DMS114 treated with DMSO at 0.1 percent for 48 hours (cell line): ENCODE measurements around the gene MICA.
"Not testable (repeated sequence)": the region's sequence is repeated elsewhere in the genome, so short reads cannot be mapped to it uniquely, and the experiment has no call there.

Experiments used
- DNase-seq: peaks from one replicate; lab custom pipeline; 2025; ENCODE audit not compliant: unreplicated experiment; lab: John Stamatoyannopoulos, UW

Gene MICA

DNA sequence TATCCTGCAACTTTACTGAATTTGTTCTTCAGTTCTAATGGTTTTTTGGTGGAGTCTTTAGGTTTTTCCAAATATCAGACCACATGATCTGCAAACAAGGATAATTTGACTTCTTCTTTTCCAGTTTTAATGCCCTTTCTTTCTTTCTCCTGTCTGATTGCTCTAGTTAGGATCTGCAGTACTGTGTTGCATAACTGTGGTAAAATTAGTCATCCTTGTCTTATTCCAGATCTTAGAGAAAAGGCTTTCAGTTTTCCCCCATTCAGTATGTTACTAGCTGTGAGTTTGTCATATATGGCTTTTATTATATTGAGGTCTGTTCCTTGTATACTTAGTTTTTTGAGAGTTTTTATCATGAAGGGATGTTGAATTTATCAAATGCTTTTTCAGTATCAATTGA is 4.3 kb downstream of the MICA start:
- no peak for DNase-seq

- DNase-seq: no peak
Measured at GRCh38 chr6:31412506-31412905, 9.1 kb downstream of the MICA start.

DNA sequence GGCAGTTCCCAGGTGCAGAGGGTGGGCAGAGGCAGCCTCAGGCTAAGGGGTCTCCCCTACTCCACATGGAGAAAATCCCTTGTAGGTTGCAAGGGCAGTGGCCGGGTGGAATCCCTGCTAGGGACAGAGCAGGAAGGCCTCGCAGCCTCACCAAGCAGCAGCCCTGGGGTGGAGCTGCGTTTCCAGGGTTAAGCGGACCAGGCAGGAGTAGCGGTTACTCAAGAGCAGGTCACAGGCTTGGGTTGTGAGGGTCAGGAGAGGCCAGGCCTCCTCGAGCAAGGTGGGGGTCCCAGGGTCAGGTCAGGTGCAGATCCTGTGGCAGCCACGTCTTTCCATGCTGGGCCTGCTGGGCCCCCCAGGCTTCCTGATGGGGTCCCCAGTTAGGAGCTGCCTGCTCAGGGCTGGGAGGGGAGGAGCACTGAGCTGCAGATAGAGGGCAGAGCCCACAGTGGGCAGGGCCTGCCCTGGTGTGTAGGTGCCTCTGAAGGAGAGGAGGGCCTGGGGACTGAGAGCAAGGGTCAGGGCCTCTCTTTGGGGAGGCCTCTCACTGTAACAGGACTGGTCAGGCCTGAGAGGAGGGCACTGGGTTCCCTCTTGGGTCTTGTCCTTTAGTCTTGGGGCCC is 10.9 kb downstream of the MICA start:
- not testable (repeated sequence) for DNase-seq

DNA sequence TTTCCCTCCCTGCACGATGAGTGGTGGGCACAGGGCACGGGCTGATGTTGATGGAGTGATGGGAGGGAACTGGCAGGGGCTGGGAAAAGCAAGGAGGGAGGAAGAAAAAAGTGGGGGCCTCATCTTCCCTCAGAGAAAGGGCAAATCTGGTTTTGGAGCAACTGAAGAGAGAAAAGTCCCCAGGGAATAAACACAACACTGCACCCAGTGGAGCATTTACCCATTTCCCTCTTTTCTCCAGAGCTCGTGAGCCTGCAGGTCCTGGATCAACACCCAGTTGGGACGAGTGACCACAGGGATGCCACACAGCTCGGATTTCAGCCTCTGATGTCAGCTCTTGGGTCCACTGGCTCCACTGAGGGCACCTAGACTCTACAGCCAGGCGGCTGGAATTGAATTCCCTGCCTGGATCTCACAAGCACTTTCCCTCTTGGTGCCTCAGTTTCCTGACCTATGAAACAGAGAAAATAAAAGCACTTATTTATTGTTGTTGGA is 11.4 kb downstream of the MICA start:
- no peak for DNase-seq

GRCh38 chr6:31416394-31417014 is 13.1 kb downstream of the MICA start:
- no peak for DNase-seq

DNA sequence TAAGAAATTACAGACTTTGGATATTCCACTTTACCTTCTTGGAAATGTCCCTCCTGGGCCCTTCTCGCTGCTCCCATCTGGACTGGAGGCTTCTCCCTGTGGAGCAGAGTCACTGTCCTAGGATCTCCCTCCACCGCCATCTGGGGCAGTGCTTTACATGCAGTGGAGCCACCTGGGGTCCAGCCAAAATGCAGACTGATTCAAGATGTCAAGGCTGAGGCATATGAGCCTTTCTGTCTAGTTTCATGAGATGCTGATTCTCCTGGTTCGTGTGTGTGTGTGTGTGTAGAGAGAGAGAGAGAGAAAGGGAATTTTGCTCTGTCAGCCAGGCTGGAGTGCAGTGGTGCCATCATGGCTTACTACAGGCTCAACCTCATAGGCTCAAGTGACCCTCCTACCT is 14.9 kb downstream of the MICA start:
- DNase-seq: no peak

DNA sequence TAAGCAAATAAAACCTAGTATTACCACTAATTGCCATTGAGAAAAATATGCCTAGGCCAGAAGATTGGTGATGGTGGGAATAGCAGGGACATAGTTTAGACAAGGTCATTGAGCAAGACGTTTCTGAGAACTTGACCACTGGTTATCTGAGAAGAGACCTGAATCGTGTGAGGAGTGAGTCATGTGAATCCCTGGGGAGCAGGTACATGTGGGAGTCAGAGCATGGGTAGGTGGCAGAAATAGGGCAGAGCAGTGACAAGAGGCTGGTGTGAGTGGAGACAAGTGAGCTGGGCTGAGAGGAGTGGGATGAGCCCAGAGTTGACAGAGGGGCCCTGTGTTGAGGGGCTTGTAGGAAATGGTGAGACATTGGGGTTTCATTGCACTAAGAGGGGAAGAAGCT is 16.4 kb downstream of the MICA start:
- no peak for DNase-seq

- no peak for DNase-seq
Measured at GRCh38 chr6:31420546-31420945, 17.2 kb downstream of the MICA start.

DNA sequence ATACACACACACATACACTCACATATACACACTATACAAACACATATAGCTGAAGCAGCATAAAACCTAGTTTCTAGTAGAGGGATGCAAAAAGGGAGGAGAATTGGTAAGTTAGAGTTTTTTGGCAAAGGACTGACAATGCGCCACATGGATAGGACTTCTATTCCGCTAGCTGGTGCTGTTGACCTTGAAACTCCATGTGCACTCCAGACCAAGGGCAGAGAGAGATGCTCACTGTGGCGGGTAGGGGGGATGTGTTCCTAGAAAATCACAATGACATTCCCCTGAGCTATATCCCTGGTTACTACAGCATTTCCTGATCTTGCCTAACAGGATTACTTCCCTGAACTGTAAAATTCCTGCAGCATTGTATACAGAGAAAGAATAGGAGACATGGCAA is 19.2 kb downstream of the MICA start:
- no peak for DNase-seq

- no peak for DNase-seq
Measured at GRCh38 chr6:31423550-31423949, 20.2 kb downstream of the MICA start.

- DNase-seq: no peak
Measured at GRCh38 chr6:31426395-31427354, 23.3 kb downstream of the MICA start.

GRCh38 chr6:31430449-31430848 is 27.1 kb downstream of the MICA start:
- DNase-seq: no peak

- not testable (repeated sequence) for DNase-seq
Measured at GRCh38 chr6:31435051-31435450, 31.7 kb downstream of the MICA start.

- DNase-seq: no peak
Measured at GRCh38 chr6:31438222-31438621, 34.8 kb downstream of the MICA start.

- no peak for DNase-seq
Measured at GRCh38 chr6:31438677-31439076, 35.3 kb downstream of the MICA start.

DNA sequence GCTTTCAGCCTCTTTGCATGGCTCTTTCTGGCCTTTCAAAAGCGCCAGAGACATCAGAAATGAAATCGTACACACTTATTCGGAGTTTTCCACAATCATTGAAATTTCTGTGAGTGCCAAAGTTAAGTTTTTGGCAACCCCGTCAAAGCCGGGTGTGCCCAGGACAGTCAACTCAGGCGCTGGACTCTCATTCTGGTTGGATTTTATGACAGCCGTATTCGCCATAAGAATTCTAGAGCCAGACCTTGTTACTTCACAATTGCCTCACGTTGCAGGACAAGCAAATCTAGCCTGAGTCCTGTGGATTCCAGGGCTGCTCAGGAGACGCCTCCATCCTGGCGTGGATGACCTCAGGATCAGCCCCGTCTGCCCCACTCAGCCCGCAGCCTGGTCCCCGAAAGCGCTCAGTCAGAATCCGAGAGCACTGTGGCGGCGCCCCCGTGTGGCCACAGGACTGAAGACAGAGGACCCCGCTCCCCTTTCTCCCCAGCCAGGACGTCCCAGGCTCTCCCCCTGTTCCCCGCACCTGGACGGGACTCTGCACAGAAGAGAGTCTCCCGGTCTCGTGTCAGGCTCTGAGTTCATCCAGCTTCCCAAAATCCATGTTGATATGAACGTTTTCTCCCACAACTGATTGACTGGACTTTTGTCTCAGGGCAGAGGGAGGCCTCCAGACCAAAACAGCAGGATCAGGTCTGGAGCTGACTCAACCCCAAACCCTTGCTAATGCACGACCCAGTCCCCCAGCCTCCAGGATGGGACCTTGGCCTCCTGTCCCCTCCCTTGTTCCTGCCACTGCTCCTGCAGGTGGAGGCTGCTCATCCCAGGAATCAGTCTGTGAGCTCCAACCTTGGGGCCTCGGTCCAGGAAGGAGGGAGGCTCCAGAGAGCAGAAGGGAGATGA is 38.2 kb downstream of the MICA start:
- peak; percentile 35 for DNase-seq

DNA sequence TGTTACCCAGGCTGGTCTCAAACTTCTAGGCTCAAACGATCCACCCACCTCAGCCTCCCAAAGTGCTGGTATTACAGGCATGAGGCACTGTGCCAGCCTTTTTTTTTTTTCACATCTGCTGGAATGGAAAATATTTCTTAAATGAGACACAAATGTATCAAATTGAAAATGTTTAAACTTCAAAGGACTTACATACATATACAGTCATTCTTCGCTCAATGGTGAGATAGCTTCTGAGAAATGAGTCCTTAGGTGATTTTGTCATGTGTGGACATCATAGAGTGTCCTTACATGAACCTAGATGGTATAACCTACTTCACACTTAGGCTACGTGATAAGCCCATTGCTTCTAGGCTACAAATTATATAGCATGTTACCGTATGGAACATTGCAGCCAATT is 43.1 kb downstream of the MICA start:
- no peak for DNase-seq

- not testable (repeated sequence) for DNase-seq
Measured at GRCh38 chr6:31446999-31447789, 43.8 kb downstream of the MICA start.

GRCh38 chr6:31450751-31451150 is 47.4 kb downstream of the MICA start:
- DNase-seq: no peak

GRCh38 chr6:31452859-31453258 is 49.5 kb downstream of the MICA start:
- DNase-seq: no peak
